ENCODE data around the gene DNMBP. TPM values are rescaled to one million over a fixed set of nuclear protein-coding genes. Genes with fewer than 3 reads are reported as not detected.
"Not testable (repeated sequence)": the region's sequence is repeated elsewhere in the genome, so short reads cannot be mapped to it uniquely, and the experiment has no call there.

Gene DNMBP
- total RNA-seq, 3 donors from 2014 or later: 37.1 to 60.0 (median 48.3) TPM

DNA sequence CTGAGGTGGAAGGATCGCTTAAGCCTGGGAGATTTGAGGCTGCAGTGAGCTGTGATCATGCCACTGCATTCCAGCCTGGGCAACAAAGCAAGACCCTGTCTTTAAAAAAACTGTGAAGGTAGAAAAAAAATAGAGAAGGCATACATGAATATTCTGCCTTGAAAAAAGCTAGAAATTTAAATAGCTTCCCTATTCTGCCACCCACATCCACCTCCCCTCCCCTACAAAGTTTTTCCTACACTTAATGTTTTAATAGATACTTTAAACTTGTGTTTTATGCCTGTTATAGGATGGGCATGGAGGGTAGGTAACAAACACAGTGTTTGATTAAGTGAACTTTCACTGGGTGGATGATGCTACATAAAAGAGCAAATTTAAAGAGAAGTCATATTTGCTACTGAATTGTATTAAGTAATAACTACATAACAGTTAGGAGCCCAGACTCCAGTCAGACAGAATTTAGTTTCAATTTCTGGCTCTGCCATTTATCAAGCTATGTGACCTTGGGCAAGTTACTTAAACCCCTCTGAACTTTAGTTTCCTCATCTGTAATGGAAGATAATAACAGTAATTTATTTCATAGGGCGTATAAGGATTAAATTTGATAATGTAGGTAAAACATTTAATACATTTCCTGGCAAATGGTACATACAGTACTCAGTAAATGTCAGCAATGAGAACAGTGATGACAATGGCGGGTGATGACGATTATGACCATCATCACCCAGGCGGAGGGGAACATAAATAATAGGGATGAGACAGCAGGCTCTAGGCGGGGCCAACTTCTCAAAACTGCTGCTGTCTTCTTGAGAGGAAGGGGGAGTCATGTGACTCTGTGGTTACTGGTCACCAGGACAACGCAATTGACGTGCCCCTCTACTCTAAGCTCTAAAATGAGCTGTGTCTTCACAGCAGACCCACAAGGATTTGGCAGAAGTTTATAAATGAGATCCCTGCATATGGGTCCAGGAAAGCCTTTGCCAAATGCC, 15.8 kb downstream of the DNMBP start:
- H3K9me3 ChIP-seq: no peaks in the 10 kb centered on the region
- TF ChIP-seq, protein P1, sequence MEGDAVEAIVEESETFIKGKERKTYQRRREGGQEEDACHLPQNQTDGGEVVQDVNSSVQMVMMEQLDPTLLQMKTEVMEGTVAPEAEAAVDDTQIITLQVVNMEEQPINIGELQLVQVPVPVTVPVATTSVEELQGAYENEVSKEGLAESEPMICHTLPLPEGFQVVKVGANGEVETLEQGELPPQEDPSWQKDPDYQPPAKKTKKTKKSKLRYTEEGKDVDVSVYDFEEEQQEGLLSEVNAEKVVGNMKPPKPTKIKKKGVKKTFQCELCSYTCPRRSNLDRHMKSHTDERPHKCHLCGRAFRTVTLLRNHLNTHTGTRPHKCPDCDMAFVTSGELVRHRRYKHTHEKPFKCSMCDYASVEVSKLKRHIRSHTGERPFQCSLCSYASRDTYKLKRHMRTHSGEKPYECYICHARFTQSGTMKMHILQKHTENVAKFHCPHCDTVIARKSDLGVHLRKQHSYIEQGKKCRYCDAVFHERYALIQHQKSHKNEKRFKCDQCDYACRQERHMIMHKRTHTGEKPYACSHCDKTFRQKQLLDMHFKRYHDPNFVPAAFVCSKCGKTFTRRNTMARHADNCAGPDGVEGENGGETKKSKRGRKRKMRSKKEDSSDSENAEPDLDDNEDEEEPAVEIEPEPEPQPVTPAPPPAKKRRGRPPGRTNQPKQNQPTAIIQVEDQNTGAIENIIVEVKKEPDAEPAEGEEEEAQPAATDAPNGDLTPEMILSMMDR (IDR thresholded peaks at IDR 0.05): no peak
- ATAC-seq (peak; percentile 76), DNase-seq (peak in 2 of 3 donors; percentile 60 to 67)
- no peak overlapping the region for H3K4me3 ChIP-seq
- H3K4me1 ChIP-seq (ENCODE audit: low read depth): peaks cover 5% of the 10 kb centered on the region
- H3K36me3 ChIP-seq (ENCODE audit: low read depth): no peaks in the 10 kb centered on the region
- intact Hi-C loops (cut with DNase I, micrococcal nuclease): no loop called here

DNA sequence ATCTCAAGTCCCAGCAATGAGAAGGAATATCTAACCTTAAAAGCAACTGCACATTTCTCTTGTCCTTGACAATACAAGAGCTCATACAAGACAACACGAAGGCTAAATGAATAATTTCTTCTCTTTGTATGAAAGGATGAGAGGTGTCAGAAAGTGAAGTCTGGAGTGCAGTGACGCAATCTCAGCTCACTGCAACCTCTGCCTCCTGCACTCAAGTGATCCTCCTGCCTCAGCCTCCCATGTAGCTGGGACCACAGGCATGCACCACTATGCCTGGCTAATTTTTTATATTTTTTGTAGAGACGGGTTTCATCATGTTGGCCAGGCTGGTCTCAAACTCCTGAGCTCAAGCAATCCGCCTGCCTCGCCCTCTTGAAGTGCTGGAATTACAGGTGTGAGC, 24.1 kb downstream of the DNMBP start:
- H3K36me3 ChIP-seq (ENCODE audit: low read depth); H3K4me3 ChIP-seq; intact Hi-C loops (cut with DNase I, micrococcal nuclease); DNase-seq; H3K9me3 ChIP-seq; ATAC-seq: not testable (repeated sequence)
- H3K4me1 ChIP-seq (ENCODE audit: low read depth): peaks cover 17% of the 10 kb centered on the region

DNA sequence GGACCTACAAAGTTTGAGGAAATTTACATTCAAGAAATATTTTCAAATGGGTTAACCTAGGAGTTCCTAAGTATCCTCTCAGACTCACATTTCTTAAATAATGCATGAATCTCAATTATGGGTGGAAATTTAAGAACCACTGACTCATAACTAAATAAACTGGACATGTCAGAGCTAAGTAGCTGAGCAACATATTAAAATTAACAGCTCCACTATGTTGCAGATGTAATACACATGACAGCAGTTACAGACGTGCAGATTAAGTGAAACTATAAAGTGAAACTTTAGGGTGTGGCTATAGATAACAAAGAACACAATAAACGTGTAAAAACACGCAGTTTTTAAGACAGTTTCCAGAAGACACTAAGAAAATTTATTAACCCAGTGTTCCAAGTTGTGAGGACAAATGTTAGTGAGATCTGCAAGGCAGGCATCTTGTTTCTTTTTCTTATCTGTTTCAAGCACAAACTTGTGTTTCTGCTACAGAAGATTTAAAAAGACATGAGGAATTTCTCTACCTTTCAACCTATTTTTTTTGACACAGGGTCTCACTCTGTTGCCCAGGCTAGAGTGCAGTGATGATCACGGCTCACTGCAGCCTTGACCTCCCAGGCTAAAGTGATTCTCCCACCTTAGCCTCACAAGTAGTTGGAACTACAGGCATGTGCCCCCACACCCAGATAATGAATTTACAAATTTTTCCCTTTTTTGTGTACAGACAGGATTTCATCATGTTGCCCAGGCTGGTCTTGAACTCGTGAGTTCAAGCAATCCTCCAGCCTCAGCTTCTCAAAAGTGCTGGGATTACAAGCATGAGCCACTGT, 25.3 kb downstream of the DNMBP start:
- TF ChIP-seq, protein P1 (IDR thresholded peaks at IDR 0.05): no peak
- H3K4me1 ChIP-seq (ENCODE audit: low read depth): peaks cover 17% of the 10 kb centered on the region
- no peak overlapping the region for H3K4me3 ChIP-seq
- DNase-seq: no peak
- intact Hi-C loops (cut with DNase I, micrococcal nuclease): no loop called here
- H3K9me3 ChIP-seq: no peaks in the 10 kb centered on the region
- peak; percentile 77 for ATAC-seq
- H3K36me3 ChIP-seq (ENCODE audit: low read depth): no peaks in the 10 kb centered on the region

DNA sequence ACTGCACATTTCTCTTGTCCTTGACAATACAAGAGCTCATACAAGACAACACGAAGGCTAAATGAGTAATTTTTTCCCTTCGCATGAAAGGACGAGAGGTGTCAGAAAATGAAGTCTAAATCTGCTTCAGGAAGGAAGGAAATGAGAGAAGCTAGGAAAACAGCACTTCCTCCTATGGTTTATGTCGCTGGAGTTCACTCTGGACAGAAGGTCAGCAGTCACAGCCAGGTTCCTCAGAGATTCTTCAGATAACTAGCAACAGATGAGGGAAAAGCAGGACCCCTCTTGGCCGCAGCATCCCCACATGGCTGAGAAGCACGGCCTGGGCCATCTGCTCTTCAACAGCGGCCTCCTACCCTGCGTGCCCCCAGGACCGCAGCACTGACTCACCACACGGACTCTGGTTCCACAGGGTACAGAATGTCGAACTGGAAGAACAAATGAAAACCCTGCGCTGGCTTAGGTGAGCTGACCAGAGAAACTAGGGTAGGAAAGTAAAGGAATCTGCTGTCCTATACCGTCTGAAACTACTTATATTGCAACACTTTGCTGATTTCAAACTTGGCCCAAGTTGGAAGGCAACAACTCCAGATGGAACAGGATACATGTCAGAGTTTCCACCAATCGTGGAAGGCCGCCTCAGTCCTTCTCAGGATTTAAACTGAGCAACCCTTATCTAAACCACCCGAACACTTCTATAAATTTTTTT, 26.3 kb downstream of the DNMBP start:
- ATAC-seq (peak; percentile 48), DNase-seq (peak in 1 of 3 donors; percentile 35)
- Histone ChIP-seq H3K36me3 (ENCODE audit: low read depth) (no peaks in the 10 kb centered on the region), H3K4me1 (ENCODE audit: low read depth) (peaks cover 17% of the 10 kb centered on the region), H3K4me3 (no peak overlapping the region), H3K9me3 (no peaks in the 10 kb centered on the region)
- TF ChIP-seq, protein P1 (IDR thresholded peaks at IDR 0.05): no peak
- intact Hi-C loops (cut with DNase I, micrococcal nuclease): no loop called here

DNA sequence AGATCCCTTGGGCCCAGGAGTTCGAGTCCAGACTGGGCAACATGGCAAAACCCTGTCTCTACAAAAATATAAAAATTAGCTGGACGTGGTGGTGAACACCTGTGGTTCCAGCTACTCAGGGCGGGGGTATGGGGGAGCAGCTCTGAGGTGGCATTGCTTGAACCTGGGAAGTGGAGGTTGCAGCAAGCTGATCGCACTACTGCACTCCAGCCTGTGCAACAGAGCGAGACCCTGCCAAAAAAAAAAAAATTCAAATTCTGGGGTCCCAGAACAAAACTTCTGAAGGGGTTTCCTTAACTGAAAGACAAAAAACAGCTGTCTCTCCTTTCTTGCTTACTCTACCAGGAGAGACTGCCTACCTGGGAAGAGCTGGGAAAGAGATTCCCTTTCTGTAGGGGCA, 27.0 kb downstream of the DNMBP start:
- H3K4me1 ChIP-seq (ENCODE audit: low read depth): peaks cover 17% of the 10 kb centered on the region
- ATAC-seq: no peak
- no peak overlapping the region for H3K4me3 ChIP-seq
- TF ChIP-seq, protein P1 (IDR thresholded peaks at IDR 0.05): no peak
- no peak for DNase-seq
- intact Hi-C loops (cut with DNase I, micrococcal nuclease): no loop called here
- H3K36me3 ChIP-seq (ENCODE audit: low read depth): no peaks in the 10 kb centered on the region
- H3K9me3 ChIP-seq: no peaks in the 10 kb centered on the region
